PFSK-1 (cell line): ENCODE measurements around the gene ACSL4.

Experiments
- FOXP2 ChIP-seq: optimal IDR thresholded peaks from 2 replicates; pipeline ENCODE3; 2011; ENCODE audit warnings: borderline replicate concordance, control low read depth, inconsistent platforms; ENCODE audit not compliant: insufficient read depth; ENCODE audit errors: extremely low read length, extremely low read depth
- POLR2AphosphoS5 ChIP-seq: IDR thresholded peaks from 2 replicates; pipeline ENCODE4 v1.6.1; 2012; ENCODE audit warnings: low read depth, mild to moderate bottlenecking, control low read depth, low read length, moderate library complexity
- REST ChIP-seq, 2 experiments: IDR thresholded peaks; 2 replicates each; pipeline versions ENCODE4 v1.6.1 to v1.8.0; 2011 to 2012; ENCODE audit warnings: low read depth in 2 of 2, low read length in 2 of 2, control low read depth in 1 of 2, inconsistent platforms in 1 of 2, mild to moderate bottlenecking in 1 of 2, moderate library complexity in 1 of 2; ENCODE audit not compliant: insufficient read depth in 1 of 2
- SIN3A ChIP-seq: IDR thresholded peaks from 2 replicates; pipeline ENCODE4 v1.6.1; 2012; ENCODE audit warnings: mild to moderate bottlenecking, low read length, moderate library complexity, borderline replicate concordance; ENCODE audit not compliant: insufficient read depth
- TAF1 ChIP-seq: IDR thresholded peaks from 2 replicates; pipeline ENCODE4 v1.6.1; 2012; ENCODE audit warnings: low read length, control low read depth, borderline replicate concordance; ENCODE audit not compliant: insufficient read depth

Gene ACSL4

DNA sequence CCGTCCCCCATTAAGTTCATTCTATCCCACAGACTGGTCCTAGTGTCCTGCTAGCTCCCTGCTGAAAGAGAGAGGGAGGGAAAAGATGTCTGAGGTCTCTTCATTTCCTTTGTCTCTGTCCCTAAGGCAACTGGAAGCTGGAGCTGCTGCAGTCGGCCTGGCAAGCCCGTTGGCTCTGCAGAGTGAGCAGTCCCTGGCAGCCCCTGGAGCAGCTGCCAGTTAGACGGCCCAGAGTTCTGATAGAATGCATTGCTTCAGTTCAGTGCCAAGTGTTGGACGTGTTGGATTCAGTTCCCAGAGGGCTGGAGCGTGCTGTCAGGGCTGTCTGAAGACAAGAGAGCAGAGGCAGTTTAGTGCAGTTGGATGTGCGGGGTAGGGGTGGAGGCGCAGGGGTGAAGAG lies 109.1 kb downstream of the ACSL4 start:
- no peak for TF ChIP-seq SIN3A
- no peak for TF ChIP-seq FOXP2
- no peak for TF ChIP-seq REST (IDR thresholded peaks at IDR 0.05; ENCODE audit: insufficient read depth in 1 of 2, low read depth in 2 of 2, low read length in 2 of 2)
- no peak for TF ChIP-seq TAF1
- no peak for TF ChIP-seq POLR2AphosphoS5

- no peak for TF ChIP-seq POLR2AphosphoS5
- no peak for TF ChIP-seq SIN3A
- TF ChIP-seq TAF1 = no peak
- TF ChIP-seq REST (IDR thresholded peaks at IDR 0.05; ENCODE audit: insufficient read depth in 1 of 2, low read depth in 2 of 2, low read length in 2 of 2) = no peak
These were observed 110.8 kb downstream of the ACSL4 start for GRCh38 chrX:109622270-109622669.

DNA sequence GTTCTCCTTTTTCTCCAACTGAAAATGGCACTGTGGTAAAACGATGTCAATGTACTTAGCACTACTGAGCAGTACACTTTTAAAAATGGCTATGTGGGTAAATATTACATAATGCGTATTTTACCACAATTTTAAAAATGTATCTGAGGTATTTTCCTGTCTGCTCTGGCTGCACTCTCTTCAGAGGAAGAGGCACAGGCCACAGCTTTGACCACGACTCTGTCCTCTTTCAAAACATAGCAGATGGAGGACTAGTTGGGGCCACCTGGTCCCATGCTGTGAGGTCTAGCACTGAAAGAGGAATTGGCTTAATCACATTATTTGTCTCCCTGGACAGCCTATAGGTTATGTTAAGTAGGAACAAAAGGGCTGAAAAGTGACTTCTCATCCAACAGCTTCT lies 113.3 kb downstream of the ACSL4 start:
- TF ChIP-seq REST (IDR thresholded peaks at IDR 0.05; ENCODE audit: insufficient read depth in 1 of 2, low read depth in 2 of 2, low read length in 2 of 2) = no peak
- no peak for TF ChIP-seq SIN3A

GRCh38 chrX:109614951-109615350 lies 118.1 kb downstream of the ACSL4 start:
- TF ChIP-seq FOXP2 (no peak), SIN3A (no peak), TAF1 (no peak), POLR2AphosphoS5 (no peak)

GRCh38 chrX:109601486-109601885 lies 131.6 kb downstream of the ACSL4 start:
- TF ChIP-seq TAF1 (no peak), REST (IDR thresholded peaks at IDR 0.05; ENCODE audit: insufficient read depth in 1 of 2, low read depth in 2 of 2, low read length in 2 of 2) (no peak), SIN3A (no peak), POLR2AphosphoS5 (no peak), FOXP2 (no peak)
